CD14-positive monocyte (primary cell): ENCODE data around the gene ARHGAP15. TPM values are rescaled to one million over a fixed set of nuclear protein-coding genes. Genes with fewer than 3 reads are reported as not detected.

Experiments
- DNase-seq, 3 donors: peaks; one replicate each; pipeline ENCODE4 v3.0.0-alpha.2; 2011 to 2022
- H2AFZ ChIP-seq: 2 replicates; pipeline ENCODE4 v1.6.0; 2012; ENCODE audit warnings: mild to moderate bottlenecking, low read depth, low read length, inconsistent platforms; ENCODE audit not compliant: insufficient read depth, poor library complexity, severe bottlenecking
- H3K27ac ChIP-seq, 2 donors: 1 replicate in 1 of 2; 2 replicates in 1 of 2; pipeline ENCODE4 v1.5.1; 2012 to 2013; ENCODE audit warnings: low read length in 2 of 2, control low read depth in 1 of 2, inconsistent platforms in 1 of 2, low read depth in 1 of 2, mild to moderate bottlenecking in 1 of 2
- H3K27me3 ChIP-seq, 2 donors: one replicate each; pipeline versions ENCODE4 v1.6.0 to v1.6.1; 2011 to 2013; ENCODE audit warnings: low read length in 2 of 2; ENCODE audit not compliant: control insufficient read depth in 2 of 2, insufficient read depth in 2 of 2
- H3K36me3 ChIP-seq, 2 donors: replicated peaks in 1 of 2; 1 replicate in 1 of 2; 2 replicates in 1 of 2; pipeline versions ENCODE4 v1.5.1 to v1.6.1; 2012 to 2013; ENCODE audit warnings: low read length in 2 of 2, control low read depth in 1 of 2, inconsistent platforms in 1 of 2, mild to moderate bottlenecking in 1 of 2; ENCODE audit not compliant: insufficient read depth in 2 of 2, control insufficient read depth in 1 of 2
- H3K4me1 ChIP-seq, 2 donors: 1 replicate in 1 of 2; 2 replicates in 1 of 2; pipeline versions ENCODE4 v1.5.1 to v1.6.1; 2012 to 2013; ENCODE audit warnings: low read length in 2 of 2, control low read depth in 1 of 2, inconsistent platforms in 1 of 2, mild to moderate bottlenecking in 1 of 2, moderate library complexity in 1 of 2; ENCODE audit not compliant: insufficient read depth in 2 of 2, control insufficient read depth in 1 of 2
- H3K4me2 ChIP-seq: replicated peaks from 2 replicates; pipeline ENCODE3; 2012; ENCODE audit warnings: low read length, moderate library complexity, mild to moderate bottlenecking; ENCODE audit not compliant: poor library complexity, severe bottlenecking; ENCODE audit errors: extremely low read depth
- H3K4me3 ChIP-seq, 3 experiments: fragments of 200-600 bp in 1 of 3; sonication (generic) in 1 of 3; replicated peaks in 1 of 3; 1 replicate in 2 of 3; 2 replicates in 1 of 3; pipeline ENCODE4 v1.5.1; 2011 to 2013; ENCODE audit warnings: low read length in 3 of 3, mild to moderate bottlenecking in 3 of 3, control low read depth in 2 of 3, low read depth in 2 of 3, inconsistent platforms in 1 of 3, moderate library complexity in 1 of 3
- H3K79me2 ChIP-seq: 2 replicates; pipeline ENCODE4 v1.6.0; 2012; ENCODE audit warnings: mild to moderate bottlenecking, control low read depth, inconsistent platforms, low read length, moderate library complexity; ENCODE audit not compliant: insufficient read depth
- H3K9ac ChIP-seq: 2 replicates; pipeline ENCODE4 v1.6.0; 2017; ENCODE audit warnings: low read length, mild to moderate bottlenecking; ENCODE audit not compliant: insufficient read depth, poor library complexity, severe bottlenecking
- H3K9me3 ChIP-seq, 2 donors: replicated peaks in 1 of 2; 1 replicate in 1 of 2; 2 replicates in 1 of 2; pipeline versions ENCODE4 v1.5.1 to v1.6.1; 2012 to 2013; ENCODE audit warnings: low read length in 2 of 2, control low read depth in 1 of 2; ENCODE audit not compliant: control insufficient read depth in 1 of 2, insufficient read depth in 1 of 2
- H4K20me1 ChIP-seq: 2 replicates; pipeline ENCODE4 v1.6.0; 2012; ENCODE audit warnings: mild to moderate bottlenecking, low read length, control low read depth, moderate library complexity; ENCODE audit not compliant: insufficient read depth
- H3K27ac Mint-ChIP-seq, 7 donors: one replicate each; pipeline ENCODE4 v1.8.0; 2020; ENCODE audit warnings: mild to moderate bottlenecking in 7 of 7, mixed read lengths in 7 of 7, moderate library complexity in 6 of 7, inconsistent platforms in 2 of 7
- H3K27me3 Mint-ChIP-seq, 3 donors: one replicate each; pipeline ENCODE4 v1.8.0; 2021 to 2022; ENCODE audit warnings: low read depth in 3 of 3, mild to moderate bottlenecking in 3 of 3, mixed read lengths in 3 of 3, moderate library complexity in 3 of 3, inconsistent platforms in 1 of 3
- H3K36me3 Mint-ChIP-seq, 2 donors: one replicate each; pipeline ENCODE4 v1.8.0; 2020; ENCODE audit warnings: mixed read lengths in 2 of 2, inconsistent platforms in 1 of 2, mild to moderate bottlenecking in 1 of 2
- H3K4me1 Mint-ChIP-seq: one replicate; pipeline ENCODE4 v1.8.0; 2020; ENCODE audit warnings: mild to moderate bottlenecking, mixed read lengths
- H3K4me3 Mint-ChIP-seq, 2 donors: one replicate each; pipeline ENCODE4 v1.8.0; 2020; ENCODE audit warnings: mild to moderate bottlenecking in 2 of 2, mixed read lengths in 2 of 2, moderate library complexity in 1 of 2
- H3K9me3 Mint-ChIP-seq, 7 donors: one replicate each; pipeline ENCODE4 v1.8.0; 2020 to 2022; ENCODE audit warnings: mixed read lengths in 7 of 7, mild to moderate bottlenecking in 6 of 7, moderate library complexity in 6 of 7, inconsistent platforms in 2 of 7
- CTCF ChIP-seq: fragments of 200-600 bp; IDR thresholded peaks from one replicate; pipeline ENCODE4 v1.8.0; 2022; ENCODE audit warnings: antibody characterized with exemption, mild to moderate bottlenecking
- WGBS: methylation state at CpG from one replicate; pipeline ENCODE4 v1.1.5; 2013; ENCODE audit warnings: missing lambda C conversion rate; ENCODE audit not compliant: insufficient coverage; 5-methylcytosine and 5-hydroxymethylcytosine counted together
- intact Hi-C, 2 donors: fragments of 100-400 bp; cut with micrococcal nuclease; formaldehyde crosslinking; loops; one replicate each; pipeline versions ENCODE4 v1.15.0 to v1.15.1; 2023
- polyA plus RNA-seq, 3 donors: library from polyadenylated mRNA; depleted of rRNA in 1 of 3; unstranded in 2 of 3; stranded (reverse) in 1 of 3; fragments of 300-500 nt in 2 of 3; fragments of >200 nt in 1 of 3; fragmentation: Illumina TruSeq in 2 of 3; gene quantifications; 1 replicate in 2 of 3; 2 replicates in 1 of 3; pipeline ENCODE4 v1.2.3, GENCODE V29; 2012 to 2021

The ARHGAP15 gene
- polyA plus RNA-seq, 3 donors = 35.4 to 50.9 (median 50.7) TPM

GRCh38 chr2:143545059-143545948, 416.1 kb downstream of the ARHGAP15 start:
- Histone ChIP-seq H3K9ac (no peak overlapping the region), H3K4me2 (no peak overlapping the region), H3K4me1 (peaks cover 14 to 17% of the 10 kb centered on the region in 2 donors), H2AFZ (no peak overlapping the region), H3K27ac (no peak overlapping the region), H3K9me3 (peaks cover 0 to 7% of the 10 kb centered on the region in 2 donors), H3K79me2 (no peaks in the 10 kb centered on the region), H3K36me3 (no peaks in the 10 kb centered on the region), H3K4me3 (no peak overlapping the region), H4K20me1 (no peaks in the 10 kb centered on the region), H3K27me3 (no peaks in the 10 kb centered on the region)
- Mint-ChIP-seq H3K4me1 (peaks cover 28% of the 10 kb centered on the region), H3K36me3 (peaks cover 26 to 41% of the 10 kb centered on the region in 2 donors), H3K9me3 (peaks cover 5 to 17% (median 12%) of the 10 kb centered on the region in 7 donors), H3K27me3 (peaks cover 0 to 3% (median 0%) of the 10 kb centered on the region in 3 donors), H3K27ac (no peak overlapping the region), H3K4me3 (no peak overlapping the region)
- intact Hi-C loops = no loop called here
- no peak for DNase-seq
- WGBS = 100% methylated on average over 1 of the region's 7 CpGs
- no peak for TF ChIP-seq CTCF

DNA sequence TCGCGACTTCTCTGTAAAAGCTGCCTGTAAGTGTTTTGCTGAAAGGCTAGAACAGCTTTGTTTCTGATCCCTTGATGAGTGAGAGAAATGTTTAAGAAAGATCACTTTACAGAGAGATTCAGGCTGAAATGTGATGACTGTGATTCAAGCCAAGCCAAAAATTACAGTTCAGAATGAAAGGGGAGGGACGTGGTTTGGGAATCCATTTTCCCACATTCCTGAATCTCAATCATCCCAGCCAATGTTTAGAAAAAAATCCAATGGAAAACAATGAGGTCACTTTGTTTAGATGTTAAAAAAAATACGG, 416.7 kb downstream of the ARHGAP15 start:
- H3K27me3 ChIP-seq = no peaks in the 10 kb centered on the region
- Mint-ChIP-seq H3K27ac (no peak overlapping the region), H3K4me3 (no peak overlapping the region), H3K9me3 (peaks cover 1 to 14% (median 6%) of the 10 kb centered on the region in 7 donors), H3K36me3 (peaks cover 22 to 35% of the 10 kb centered on the region in 2 donors), H3K4me1 (peaks cover 32% of the 10 kb centered on the region), H3K27me3 (peaks cover 0 to 3% (median 0%) of the 10 kb centered on the region in 3 donors)
- no peak overlapping the region for H3K9ac ChIP-seq
- peaks cover 0 to 7% of the 10 kb centered on the region in 2 donors for H3K9me3 ChIP-seq
- H3K36me3 ChIP-seq = no peaks in the 10 kb centered on the region
- H3K4me2 ChIP-seq = no peak overlapping the region
- DNase-seq = no peak
- intact Hi-C loops = no loop called here
- TF ChIP-seq CTCF = no peak
- no peaks in the 10 kb centered on the region for H4K20me1 ChIP-seq
- WGBS = 100% methylated on average over 2 of the region's 4 CpGs
- H3K27ac ChIP-seq = no peak overlapping the region
- H3K4me1 ChIP-seq = peaks cover 17 to 23% of the 10 kb centered on the region in 2 donors
- H3K4me3 ChIP-seq = no peak overlapping the region
- no peaks in the 10 kb centered on the region for H3K79me2 ChIP-seq
- H2AFZ ChIP-seq = no peak overlapping the region
